B cell (primary cell): Measurements from ENCODE around the gene RBPJ. TPM values are rescaled to one million over a fixed set of nuclear protein-coding genes. Genes with fewer than 3 reads are reported as not detected.

Experiments
- ATAC-seq: fragments of 200-7000 bp; cut with Tn5 transposase; one replicate; pipeline ENCODE4 v1.10.0; 2021; ENCODE audit warnings: low read depth, mild to moderate bottlenecking, moderate number of reproducible peaks, moderate library complexity
- CTCF ChIA-PET: fragments of 350-600 bp; sonication (Branson Sonifier 250); formaldehyde crosslinking; loops from one replicate; lab custom pipeline; 2021; ENCODE audit warnings: antibody characterized with exemption, inconsistent platforms; lab: Charles Lee
- POLR2A ChIA-PET: fragments of 350-600 bp; sonication (Branson Sonifier 250); formaldehyde crosslinking; loops from one replicate; lab custom pipeline; 2021; ENCODE audit warnings: antibody characterized with exemption; lab: Charles Lee
- DNase-seq: peaks from one replicate; pipeline ENCODE4 v3.0.0; 2013
- H2AFZ ChIP-seq: 2 replicates; pipeline ENCODE4 v1.6.1; 2012; ENCODE audit warnings: mild to moderate bottlenecking, low read depth, low read length; ENCODE audit not compliant: insufficient read depth, poor library complexity, severe bottlenecking
- H3K27ac ChIP-seq, 2 donors: 1 replicate in 1 of 2; 2 replicates in 1 of 2; pipeline ENCODE4 v1.5.1; 2012 to 2013; ENCODE audit warnings: low read length in 2 of 2, mild to moderate bottlenecking in 2 of 2, moderate library complexity in 1 of 2
- H3K27me3 ChIP-seq, 4 experiments: fragments of 200-600 bp in 1 of 4; sonication (generic) in 1 of 4; replicated peaks in 1 of 4; 1 replicate in 2 of 4; 2 replicates in 2 of 4; pipeline versions ENCODE4 v1.6.1 to v1.7.0; 2013 to 2016; ENCODE audit warnings: low read length in 3 of 4, mild to moderate bottlenecking in 2 of 4, mixed read lengths in 1 of 4, moderate library complexity in 1 of 4; ENCODE audit not compliant: insufficient read depth in 4 of 4, control insufficient read depth in 3 of 4; ENCODE audit errors: control extremely low read depth in 1 of 4
- H3K36me3 ChIP-seq, 2 experiments: replicated peaks in 1 of 2; 1 replicate in 1 of 2; 2 replicates in 1 of 2; pipeline versions ENCODE4 v1.6.1 to v1.7.1; 2013; ENCODE audit warnings: low read length in 1 of 2; ENCODE audit not compliant: insufficient read depth in 2 of 2, control insufficient read depth in 1 of 2; ENCODE audit errors: control extremely low read depth in 1 of 2, extremely low read depth in 1 of 2
- H3K4me1 ChIP-seq, 2 donors: fragments of 200-600 bp in 1 of 2; sonication (generic) in 1 of 2; 1 replicate in 1 of 2; 2 replicates in 1 of 2; pipeline versions ENCODE4 v1.5.1 to v1.6.1; 2013 to 2017; ENCODE audit warnings: low read length in 2 of 2; ENCODE audit not compliant: control insufficient read depth in 2 of 2, insufficient read depth in 2 of 2
- H3K4me2 ChIP-seq: replicated peaks from 2 replicates; pipeline ENCODE3; 2012; ENCODE audit warnings: mild to moderate bottlenecking, low read depth, low read length; ENCODE audit not compliant: poor library complexity, severe bottlenecking
- H3K4me3 ChIP-seq, 5 experiments: fragments of 200-600 bp in 1 of 5; sonication (generic) in 1 of 5; 1 replicate in 3 of 5; 2 replicates in 2 of 5; pipeline versions ENCODE4 v1.5.1 to v1.7.0; 2011 to 2016; ENCODE audit warnings: low read length in 4 of 5, mild to moderate bottlenecking in 4 of 5, low read depth in 2 of 5, control low read depth in 1 of 5, moderate library complexity in 1 of 5; ENCODE audit not compliant: insufficient read depth in 1 of 5; ENCODE audit errors: control extremely low read depth in 1 of 5, extremely low read depth in 1 of 5
- H3K79me2 ChIP-seq: fragments of 200-600 bp; sonication (generic); one replicate; pipeline ENCODE4 v1.6.0; 2016; ENCODE audit warnings: low read length; ENCODE audit not compliant: control insufficient read depth, insufficient read depth
- H3K9ac ChIP-seq: fragments of 200-600 bp; sonication (generic); 2 replicates; pipeline ENCODE4 v1.6.1; 2017; ENCODE audit warnings: mild to moderate bottlenecking, low read length, moderate library complexity
- H3K9me3 ChIP-seq, 3 donors: one replicate each; pipeline versions ENCODE4 v1.6.1 to v1.7.1; 2013; ENCODE audit warnings: low read length in 2 of 3; ENCODE audit not compliant: control insufficient read depth in 2 of 3, insufficient read depth in 1 of 3; ENCODE audit errors: control extremely low read depth in 1 of 3
- H4K20me1 ChIP-seq: 2 replicates; pipeline ENCODE4 v1.6.0; 2012; ENCODE audit warnings: mild to moderate bottlenecking, low read length; ENCODE audit not compliant: insufficient read depth, control insufficient read depth, poor library complexity, severe bottlenecking
- H3K27ac Mint-ChIP-seq: one replicate; pipeline ENCODE4 v1.8.0; 2021; ENCODE audit warnings: mixed read lengths
- H3K27me3 Mint-ChIP-seq: one replicate; pipeline ENCODE4 v1.8.0; 2021; ENCODE audit warnings: mixed read lengths
- H3K4me1 Mint-ChIP-seq: one replicate; pipeline ENCODE4 v1.8.0; 2021; ENCODE audit warnings: mixed read lengths
- H3K4me3 Mint-ChIP-seq: one replicate; pipeline ENCODE4 v1.8.0; 2021; ENCODE audit warnings: mixed read lengths
- H3K9me3 Mint-ChIP-seq: one replicate; pipeline ENCODE4 v1.8.0; 2022; ENCODE audit warnings: mixed read lengths; ENCODE audit not compliant: insufficient read depth
- CTCF ChIP-seq: fragments of 200-600 bp; IDR thresholded peaks from one replicate; pipeline ENCODE4 v1.8.0; 2022; ENCODE audit warnings: antibody characterized with exemption, mild to moderate bottlenecking
- EZH2 ChIP-seq: IDR thresholded peaks from 2 replicates; pipeline ENCODE4 v1.6.1; 2012; ENCODE audit warnings: borderline replicate concordance, low read depth, mild to moderate bottlenecking, moderate library complexity, low read length; ENCODE audit not compliant: insufficient read depth, poor library complexity, severe bottlenecking
- WGBS: methylation state at CpG from one replicate; pipeline ENCODE4 v1.1.5; 2013; ENCODE audit warnings: missing lambda C conversion rate; ENCODE audit not compliant: insufficient coverage; 5-methylcytosine and 5-hydroxymethylcytosine counted together
- intact Hi-C: fragments of 100-400 bp; cut with micrococcal nuclease; formaldehyde crosslinking; loops from one replicate; pipeline ENCODE4 v1.10.0; 2022
- polyA plus RNA-seq: library from polyadenylated mRNA; depleted of rRNA; stranded (reverse); fragments of >200 nt; gene quantifications from 2 replicates; pipeline ENCODE4 v1.2.3, GENCODE V29; 2012
- total RNA-seq, 2 donors: library from RNA; stranded (reverse); fragments of 120-200 nt in 1 of 2; gene quantifications; 1 replicate in 1 of 2; 2 replicates in 1 of 2; pipeline versions ENCODE4 v1.2.3 to v1.2.4, GENCODE V29; 2013 to 2022

Gene RBPJ
- total and polyA plus RNA-seq, 2 donors (not counting 1 experiment from before 2014, with no cell fraction given), result 10.6 to 50.1 TPM

GRCh38 chr4:26432419-26432818, 111.6 kb downstream of the RBPJ start:
- Histone ChIP-seq H4K20me1 (no peaks in the 10 kb centered on the region), H3K79me2 (no peaks in the 10 kb centered on the region), H2AFZ (no peak overlapping the region), H3K4me3 (no peak overlapping the region), H3K4me1 (no peaks in the 10 kb centered on the region), H3K27me3 (no peaks in the 10 kb centered on the region), H3K27ac (no peak overlapping the region), H3K9ac (no peak overlapping the region), H3K4me2 (no peak overlapping the region), H3K36me3 (peaks cover 0 to 19% of the 10 kb centered on the region in 2 experiments), H3K9me3 (no peaks in the 10 kb centered on the region)
- DNase-seq (no peak), ATAC-seq (no peak)
- ChIA-PET CTCF (no interaction called here), POLR2A (no interaction called here)
- no peaks in the 10 kb centered on the region for H3K9me3 Mint-ChIP-seq
- no peak for TF ChIP-seq CTCF
- no peak for TF ChIP-seq EZH2
- H3K27me3 Mint-ChIP-seq, result no peaks in the 10 kb centered on the region
- intact Hi-C loops, result no loop called here
- no CpG with 5 or more reads among the region's 5 CpGs for WGBS
- H3K4me1 Mint-ChIP-seq, result no peaks in the 10 kb centered on the region
- no peak overlapping the region for H3K27ac Mint-ChIP-seq
- H3K4me3 Mint-ChIP-seq, result no peak overlapping the region

GRCh38 chr4:26433556-26433955, 112.7 kb downstream of the RBPJ start:
- DNase-seq, result no peak
- no peaks in the 10 kb centered on the region for H3K4me1 ChIP-seq
- no peak overlapping the region for H3K9ac ChIP-seq
- Mint-ChIP-seq H3K27ac (no peak overlapping the region), H3K4me3 (no peak overlapping the region), H3K9me3 (no peaks in the 10 kb centered on the region), H3K27me3 (no peaks in the 10 kb centered on the region), H3K4me1 (no peaks in the 10 kb centered on the region)
- H3K27ac ChIP-seq, result no peak overlapping the region
- peaks cover 0 to 19% of the 10 kb centered on the region in 2 experiments for H3K36me3 ChIP-seq
- whole genome bisulfite sequencing, result no CpG with 5 or more reads among the region's 1 CpG
- H3K9me3 ChIP-seq, result no peaks in the 10 kb centered on the region
- intact Hi-C loops, result no loop called here
- no peaks in the 10 kb centered on the region for H3K27me3 ChIP-seq
- ATAC-seq, result no peak
- no peaks in the 10 kb centered on the region for H4K20me1 ChIP-seq
- no peaks in the 10 kb centered on the region for H3K79me2 ChIP-seq
- no peak overlapping the region for H2AFZ ChIP-seq
- POLR2A ChIA-PET, result no interaction called here
- H3K4me3 ChIP-seq, result no peak overlapping the region
- CTCF ChIA-PET, result no interaction called here
- no peak overlapping the region for H3K4me2 ChIP-seq
- TF ChIP-seq CTCF (no peak), EZH2 (no peak)
